Stimulated activated CD8-positive, alpha-beta memory T cell treated with anti-CD3 and anti-CD28 coated beads, Interleukin-4, amount 100 ng/mL, for 24 hours (primary cell): ENCODE measurements around the gene PCP4L1.
"Not testable (repeated sequence)": the region's sequence is repeated elsewhere in the genome, so short reads cannot be mapped to it uniquely, and the experiment has no call there.

Experiments
- DNase-seq: peaks from one replicate; pipeline ENCODE4 v3.0.0-alpha.2; 2020; ENCODE audit warnings: low read depth

The PCP4L1 gene

DNA sequence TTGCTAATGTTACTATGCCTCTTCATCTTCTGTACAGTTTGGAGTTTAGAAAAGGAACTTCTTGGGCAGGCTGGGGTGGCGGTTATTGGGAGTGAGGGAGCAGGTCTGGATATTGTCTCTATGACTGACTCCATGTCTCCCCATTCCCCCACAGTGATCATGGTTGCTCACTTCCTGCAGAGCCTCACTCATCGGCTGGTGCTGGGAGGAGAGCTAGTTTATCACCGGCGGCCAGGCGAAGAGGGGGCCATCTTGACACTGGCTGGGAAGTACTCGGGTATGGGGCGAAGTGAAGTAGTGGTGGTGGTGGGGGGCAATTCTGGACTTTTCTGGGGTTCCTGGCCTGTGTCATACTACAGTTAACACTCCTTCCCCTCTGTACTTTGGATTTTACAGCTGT lies 30.5 kb upstream of the PCP4L1 start:
- DNase-seq = no peak

DNA sequence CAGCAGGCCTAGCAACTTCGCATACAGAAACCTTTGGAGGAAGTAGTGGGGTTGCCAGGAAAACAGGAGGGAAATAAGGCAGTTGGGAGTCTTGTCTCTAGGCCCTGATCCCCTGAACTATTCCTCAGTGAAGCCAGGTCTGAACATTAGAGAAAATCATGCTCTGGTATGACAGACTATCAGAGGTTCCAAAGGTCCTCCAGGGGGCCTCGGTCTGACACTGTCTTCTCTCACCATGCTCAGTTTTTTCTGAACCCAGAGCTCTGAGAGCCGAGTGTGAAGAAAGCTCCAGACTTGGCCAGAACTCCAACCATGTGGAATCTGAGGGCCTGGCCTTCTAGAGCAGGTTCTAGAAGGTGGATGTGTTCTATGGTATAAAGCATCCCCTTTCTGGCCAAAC lies 28.6 kb upstream of the PCP4L1 start:
- no peak for DNase-seq

DNA sequence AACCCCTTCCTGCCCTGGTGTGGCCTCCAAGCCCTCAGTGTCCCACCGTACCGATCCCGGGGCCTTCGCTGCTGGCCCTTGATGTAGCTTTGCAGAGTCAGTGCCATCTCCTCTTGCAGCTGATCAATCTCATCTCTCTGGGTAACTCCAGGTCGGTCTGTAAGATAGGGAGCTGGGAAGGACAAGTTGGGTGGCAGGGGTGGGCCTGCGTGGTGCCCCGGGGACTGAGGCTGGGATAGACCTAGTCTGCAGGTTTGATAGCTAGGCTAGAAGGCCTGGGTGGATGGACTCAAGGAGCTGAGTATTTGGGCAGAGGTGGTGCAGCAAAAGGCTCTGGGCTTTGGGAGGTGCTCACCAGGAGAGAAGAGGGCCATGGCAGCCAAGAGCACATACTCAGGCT lies 27.8 kb upstream of the PCP4L1 start:
- no peak for DNase-seq

DNA sequence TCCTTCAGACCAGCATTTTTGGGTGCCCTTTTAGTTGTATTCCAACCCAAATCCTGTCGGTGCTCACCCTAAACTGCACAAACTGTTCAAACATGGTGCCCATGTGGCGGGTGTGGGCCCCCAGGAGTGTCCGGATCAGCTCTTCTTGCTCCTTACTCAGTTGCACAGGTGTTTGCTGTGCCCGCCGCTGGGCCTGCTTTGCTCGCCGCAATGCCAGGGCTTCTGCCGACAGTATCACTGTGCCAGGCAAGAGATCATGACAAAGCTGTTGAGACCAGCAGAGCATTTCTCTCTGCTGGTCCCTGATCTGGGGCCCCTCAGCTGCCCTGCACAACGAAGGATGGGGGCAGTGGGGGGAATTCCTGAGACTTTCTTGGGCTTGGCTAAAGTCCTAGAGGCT lies 25.4 kb upstream of the PCP4L1 start:
- DNase-seq = no peak

DNA sequence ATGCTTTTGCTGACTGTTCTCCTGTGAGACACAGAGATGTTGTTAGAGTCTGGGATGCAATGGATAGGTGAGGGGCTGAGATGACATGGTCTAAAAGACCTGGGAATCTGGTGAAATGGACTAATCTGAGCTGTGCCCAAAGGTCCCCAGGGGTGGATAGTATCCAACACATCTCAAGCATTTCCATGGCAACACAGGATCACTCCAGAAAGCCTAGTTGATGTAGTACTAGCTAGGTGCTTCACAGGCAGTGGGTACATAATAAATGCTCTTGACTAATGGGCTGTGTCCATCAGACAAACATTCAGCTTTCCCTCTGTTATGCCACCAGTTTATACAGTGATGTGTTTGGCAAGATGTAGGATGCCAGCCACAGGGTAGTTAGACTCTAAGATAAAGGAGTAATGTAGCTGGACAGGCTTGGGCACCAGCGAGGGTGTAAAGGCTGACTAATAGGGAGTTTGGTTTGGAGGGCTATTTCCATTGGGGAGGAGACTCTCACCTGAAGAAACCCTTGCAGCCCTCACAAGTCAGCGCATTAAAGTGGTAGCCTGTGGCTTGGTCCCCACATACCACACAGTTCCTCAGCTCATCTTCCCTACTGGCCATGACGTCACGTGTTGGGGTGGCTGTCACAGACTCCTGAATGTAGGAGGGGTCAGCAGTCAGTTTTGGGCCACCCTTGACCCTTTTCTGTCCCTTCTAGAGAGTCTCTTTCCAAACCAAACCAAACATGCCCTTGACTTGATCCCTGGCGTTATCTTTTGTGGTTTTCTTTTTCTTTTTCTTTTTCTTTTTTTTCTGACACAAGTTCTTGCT lies 22.4 kb upstream of the PCP4L1 start:
- no peak for DNase-seq

DNA sequence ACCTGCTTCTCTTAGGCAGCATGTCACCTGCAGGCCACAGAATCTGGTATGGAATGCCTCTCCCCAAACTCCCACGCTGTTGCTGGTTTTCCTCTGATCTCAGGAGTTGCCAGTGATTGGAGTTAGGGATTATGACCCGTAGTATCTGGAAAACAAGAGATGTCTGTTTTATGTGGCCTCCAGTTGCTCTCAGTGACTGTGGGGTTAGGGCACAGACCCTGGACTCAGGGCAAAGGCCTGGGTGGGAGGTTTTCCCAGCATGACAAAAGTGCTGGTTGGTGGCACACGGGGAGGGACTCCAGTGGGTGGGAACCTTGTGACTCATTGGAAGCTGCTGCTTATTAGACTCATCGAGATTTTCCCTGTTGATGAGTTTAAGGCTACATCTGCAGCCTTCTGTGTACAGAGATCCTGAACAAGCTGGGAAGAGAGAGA lies 20.5 kb upstream of the PCP4L1 start, which contains the start of gene NR1I3:
Gene NR1I3 (minus strand): TSS at position 165 of the 435 bp plus-strand sequence. CDS start 1,638 bp downstream, outside the sequence.
- DNase-seq = no peak

DNA sequence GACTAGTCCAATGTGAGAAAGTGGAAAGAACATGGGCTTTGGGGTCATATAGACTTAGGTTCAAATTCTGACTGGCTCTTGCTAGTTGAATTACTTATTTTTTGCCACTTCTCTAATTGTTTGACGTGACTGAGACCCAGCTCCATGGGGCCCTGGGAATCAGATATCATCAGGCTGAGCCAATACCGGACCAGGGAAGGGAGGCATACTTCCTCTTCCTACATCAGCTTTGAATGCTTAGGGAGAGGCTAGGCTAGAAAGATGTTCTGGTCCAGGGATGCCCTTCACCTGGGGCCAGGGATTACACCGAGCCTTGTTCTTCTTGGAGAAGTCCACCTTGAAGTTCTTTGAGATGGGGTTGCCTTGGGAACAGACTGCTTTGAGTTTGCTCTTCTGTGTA lies 16.9 kb upstream of the PCP4L1 start:
- no peak for DNase-seq

DNA sequence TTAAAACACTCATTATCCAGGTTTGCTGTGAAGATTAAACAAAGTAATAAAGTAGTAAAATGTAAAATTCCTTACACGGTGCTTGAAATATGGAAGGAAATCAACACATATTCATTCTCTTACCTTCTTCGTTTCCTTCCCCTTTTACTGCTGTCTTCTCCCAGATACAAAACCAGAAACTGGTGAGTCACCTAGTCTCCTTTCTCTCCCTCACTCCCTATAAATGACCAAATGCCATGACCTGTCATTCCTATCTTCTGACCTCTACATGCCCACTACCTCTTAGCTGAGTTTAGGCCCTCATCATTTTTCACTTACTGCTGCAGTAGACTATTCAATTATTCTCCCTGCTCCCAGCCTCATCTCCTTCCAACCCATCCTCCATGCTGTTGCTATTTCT lies 16.2 kb upstream of the PCP4L1 start:
- DNase-seq = no peak

DNA sequence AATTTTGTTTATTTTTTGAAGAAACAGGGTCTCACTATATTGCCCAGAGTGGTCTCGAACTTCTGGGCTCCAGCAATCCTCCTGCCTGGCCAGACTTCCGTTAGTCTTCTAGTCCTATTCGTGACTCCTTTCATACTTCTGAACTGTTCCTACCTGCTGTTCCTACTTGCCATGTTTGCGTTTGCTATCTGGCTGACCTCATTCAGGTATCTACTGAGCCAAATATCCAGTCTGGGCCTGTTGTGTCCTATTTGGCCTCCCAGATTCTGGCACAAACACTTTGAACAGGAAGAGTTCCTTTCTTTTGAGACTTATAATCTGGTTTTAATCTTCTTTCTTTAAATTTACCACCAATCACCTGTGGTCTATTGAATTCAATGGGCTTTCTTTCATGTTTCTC lies 13.7 kb upstream of the PCP4L1 start:
- DNase-seq = no peak

DNA sequence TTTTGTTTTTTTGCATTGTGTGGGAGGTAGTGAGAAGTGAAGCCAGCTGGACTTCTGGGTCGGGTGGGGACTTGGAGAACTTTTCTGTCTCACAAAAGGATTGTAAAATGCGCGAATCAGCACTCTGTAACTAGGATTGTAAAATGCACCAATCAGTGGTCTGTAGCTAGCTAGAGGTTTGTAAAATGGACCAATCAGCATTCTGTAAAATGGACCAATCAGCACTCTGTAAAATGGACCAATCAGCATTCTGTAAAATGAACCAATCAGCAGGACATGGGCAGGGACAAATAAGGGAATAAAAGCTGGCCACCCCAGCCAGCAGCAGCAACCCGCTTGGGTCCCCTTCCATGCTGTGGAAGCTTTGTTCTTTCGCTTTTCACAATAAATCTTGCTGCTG lies 8.4 kb upstream of the PCP4L1 start:
- not testable (repeated sequence) for DNase-seq

DNA sequence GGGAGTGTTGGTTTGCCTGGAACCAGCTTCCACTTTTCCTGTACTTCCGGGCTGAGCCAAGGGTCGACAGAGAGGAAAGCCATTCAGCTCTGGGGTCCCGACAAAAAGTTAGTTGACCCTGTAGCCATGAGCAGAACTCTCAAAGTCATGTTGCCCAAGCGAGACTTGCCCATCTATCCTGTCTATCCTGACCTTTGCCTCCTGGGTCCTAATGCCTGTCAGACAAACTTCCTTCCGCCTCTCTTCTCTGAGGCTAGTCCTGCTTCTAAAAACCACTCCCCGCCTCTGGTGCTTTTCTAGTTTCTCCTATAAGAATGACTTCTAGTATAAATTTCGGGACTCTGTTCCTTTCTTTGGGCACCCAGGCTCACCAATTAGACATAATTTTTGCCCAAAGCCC lies 7.7 kb upstream of the PCP4L1 start:
- DNase-seq = no peak

DNA sequence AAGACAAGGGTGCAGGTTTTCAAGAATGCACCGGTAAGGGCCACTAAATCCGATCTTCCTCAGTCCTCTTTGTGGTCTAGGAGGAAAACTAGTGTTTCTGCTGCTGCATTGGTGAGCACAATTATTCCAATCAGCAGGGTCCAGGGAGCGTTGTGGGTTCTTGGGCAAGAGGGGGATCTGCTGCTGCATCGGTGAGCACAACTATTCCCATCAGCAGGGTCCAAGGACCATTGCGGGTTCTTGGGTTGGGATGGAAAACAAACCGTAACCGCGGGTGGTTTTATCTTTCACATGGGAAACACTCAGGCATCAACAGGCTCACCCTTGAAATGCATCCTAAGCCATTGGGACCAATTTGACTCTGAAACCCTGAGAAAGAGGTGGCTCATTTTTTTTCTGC lies 7.0 kb upstream of the PCP4L1 start:
- no peak for DNase-seq

DNA sequence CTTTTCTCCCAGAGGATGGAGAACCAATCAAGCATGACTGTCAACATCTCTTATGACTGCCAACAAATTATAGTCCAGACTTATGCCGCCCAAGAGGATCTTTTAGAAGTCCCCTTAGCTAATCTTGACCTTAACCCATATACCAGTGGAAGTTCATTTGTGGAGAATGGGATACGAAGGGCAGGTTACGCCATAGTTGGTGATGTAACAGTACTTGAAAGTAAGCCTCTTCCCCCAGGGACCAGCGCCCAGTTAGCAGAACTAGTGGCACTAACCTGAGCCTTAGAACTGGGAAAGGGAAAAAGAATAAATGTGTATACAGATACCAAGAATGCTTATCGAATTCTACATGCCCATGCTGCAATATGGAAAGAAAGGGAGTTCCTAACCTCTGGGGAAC lies 3.2 kb upstream of the PCP4L1 start:
- not testable (repeated sequence) for DNase-seq

DNA sequence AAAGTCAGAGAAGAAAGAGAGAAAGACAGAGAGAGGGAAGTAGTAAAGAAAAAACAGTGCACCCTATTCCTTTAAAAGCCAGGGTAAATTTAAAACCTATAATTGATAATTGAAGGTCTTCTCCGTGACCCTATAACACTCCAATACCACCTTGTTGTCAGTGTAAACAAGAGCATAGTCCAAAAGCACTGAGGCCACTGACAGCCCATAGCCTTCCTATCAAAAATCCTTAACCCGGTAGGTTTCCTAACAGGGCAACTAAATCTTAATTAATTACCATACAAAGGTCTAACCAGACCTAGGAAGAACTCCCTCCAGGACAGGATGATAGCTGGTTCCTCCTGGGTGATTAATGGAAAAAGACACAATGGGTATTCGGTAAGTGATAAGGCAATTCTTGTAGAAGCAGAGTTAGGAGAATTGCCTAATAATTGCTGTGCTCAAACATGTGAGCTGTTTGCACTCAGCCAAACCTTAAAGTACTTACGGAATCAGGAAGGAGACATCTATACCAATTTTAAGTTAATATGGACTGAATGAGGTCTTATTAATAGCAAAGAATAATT lies 2.5 kb upstream of the PCP4L1 start:
- not testable (repeated sequence) for DNase-seq

DNA sequence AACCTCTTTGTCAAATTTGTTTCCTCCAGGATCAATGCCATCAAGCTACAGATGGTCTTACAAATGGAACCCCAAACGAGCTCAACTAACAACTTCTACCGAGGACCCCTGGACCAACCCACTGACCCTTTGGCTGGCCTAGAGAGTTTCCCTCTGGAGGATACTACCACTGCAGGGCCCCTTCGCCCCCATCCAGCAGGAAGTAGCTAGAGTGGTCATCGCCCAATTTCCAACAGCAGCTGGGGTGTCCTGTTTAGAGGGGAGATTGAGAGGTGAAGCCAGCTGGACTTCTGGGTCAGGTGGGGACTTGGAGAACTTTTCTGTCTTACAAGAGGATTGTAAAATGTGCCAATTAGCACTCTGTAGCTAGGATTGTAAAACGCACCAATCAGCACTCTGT lies 1.4 kb upstream of the PCP4L1 start:
- DNase-seq = not testable (repeated sequence)

DNA sequence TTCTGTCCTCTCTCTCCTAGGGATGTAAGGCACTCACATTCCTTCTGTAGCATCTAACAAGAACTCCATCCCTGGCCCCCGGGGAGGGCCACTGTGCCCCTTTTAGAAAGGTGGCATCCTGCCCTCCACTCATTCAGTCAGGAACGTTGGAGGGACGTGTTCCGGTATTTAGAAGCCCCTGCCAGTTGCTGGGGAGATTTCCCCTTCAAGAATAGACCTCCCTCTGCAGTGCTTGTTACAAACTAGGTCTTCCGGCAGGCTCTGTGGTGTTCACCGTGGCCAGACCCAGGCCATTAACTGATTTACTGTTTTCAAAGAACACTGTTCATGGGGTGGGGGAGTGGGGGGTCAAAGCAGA lies 779 bp downstream of the PCP4L1 start:
- no peak for DNase-seq

DNA sequence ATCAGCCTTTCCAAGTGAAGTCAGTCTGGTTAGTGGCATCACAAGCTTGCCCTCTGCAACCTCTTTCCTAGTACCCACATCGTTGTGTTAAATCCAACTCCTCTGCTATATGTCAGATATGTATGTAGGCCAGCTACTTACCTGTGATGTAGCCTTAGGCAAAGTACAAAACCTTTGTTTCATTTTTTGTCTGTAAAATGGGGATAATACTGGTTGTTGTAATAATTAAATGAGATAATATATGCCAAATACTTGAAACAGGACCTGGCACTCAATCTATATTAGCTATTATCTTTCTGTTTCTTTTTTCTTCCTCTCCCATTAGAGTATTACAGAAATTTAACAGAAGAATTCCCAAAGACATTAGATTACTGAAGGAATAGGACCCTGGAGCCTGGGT lies 1.2 kb downstream of the PCP4L1 start:
- no peak for DNase-seq

DNA sequence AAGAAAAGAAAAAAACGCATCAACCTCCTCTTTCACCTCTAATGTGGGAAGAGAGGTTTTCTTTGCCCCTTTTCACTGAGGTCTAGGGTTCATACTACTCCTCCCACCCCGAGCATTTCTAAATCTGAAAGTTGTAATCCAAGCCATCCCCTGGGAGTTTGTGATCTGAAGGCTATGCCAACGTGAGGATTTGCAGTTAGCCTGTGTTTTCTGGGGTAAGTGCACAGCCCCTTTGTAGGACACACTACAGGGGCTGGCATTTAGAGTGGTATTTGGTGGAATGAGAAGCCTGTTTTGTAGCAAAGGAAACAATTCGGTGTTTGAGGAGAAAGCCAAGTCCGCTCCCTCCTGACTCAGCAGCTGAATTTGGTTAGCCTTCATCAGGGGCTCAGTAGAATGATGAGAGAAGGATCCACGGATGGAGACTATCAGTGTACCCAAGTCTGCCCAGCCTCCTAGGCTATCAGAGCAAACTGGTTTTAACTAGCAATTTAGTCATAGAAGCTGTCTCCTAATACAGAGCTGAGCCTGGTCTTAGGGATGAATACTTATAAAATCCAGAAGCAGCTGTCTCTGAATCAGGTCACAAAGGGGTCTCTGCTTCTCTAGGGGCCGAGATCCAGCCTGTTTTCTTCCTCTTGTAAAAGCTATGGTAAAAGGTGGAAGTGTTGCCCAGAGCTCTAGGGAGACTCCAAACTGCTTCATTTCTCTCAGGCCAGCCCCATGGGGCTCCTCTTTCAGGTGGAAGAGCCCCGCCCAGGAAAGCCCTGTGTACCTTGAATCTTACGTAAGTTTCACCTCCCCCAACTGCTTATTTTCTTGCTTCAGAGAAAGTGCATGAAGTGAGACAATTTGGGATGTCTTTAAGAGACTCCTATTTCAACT lies 2.1 kb downstream of the PCP4L1 start:
- DNase-seq = no peak

DNA sequence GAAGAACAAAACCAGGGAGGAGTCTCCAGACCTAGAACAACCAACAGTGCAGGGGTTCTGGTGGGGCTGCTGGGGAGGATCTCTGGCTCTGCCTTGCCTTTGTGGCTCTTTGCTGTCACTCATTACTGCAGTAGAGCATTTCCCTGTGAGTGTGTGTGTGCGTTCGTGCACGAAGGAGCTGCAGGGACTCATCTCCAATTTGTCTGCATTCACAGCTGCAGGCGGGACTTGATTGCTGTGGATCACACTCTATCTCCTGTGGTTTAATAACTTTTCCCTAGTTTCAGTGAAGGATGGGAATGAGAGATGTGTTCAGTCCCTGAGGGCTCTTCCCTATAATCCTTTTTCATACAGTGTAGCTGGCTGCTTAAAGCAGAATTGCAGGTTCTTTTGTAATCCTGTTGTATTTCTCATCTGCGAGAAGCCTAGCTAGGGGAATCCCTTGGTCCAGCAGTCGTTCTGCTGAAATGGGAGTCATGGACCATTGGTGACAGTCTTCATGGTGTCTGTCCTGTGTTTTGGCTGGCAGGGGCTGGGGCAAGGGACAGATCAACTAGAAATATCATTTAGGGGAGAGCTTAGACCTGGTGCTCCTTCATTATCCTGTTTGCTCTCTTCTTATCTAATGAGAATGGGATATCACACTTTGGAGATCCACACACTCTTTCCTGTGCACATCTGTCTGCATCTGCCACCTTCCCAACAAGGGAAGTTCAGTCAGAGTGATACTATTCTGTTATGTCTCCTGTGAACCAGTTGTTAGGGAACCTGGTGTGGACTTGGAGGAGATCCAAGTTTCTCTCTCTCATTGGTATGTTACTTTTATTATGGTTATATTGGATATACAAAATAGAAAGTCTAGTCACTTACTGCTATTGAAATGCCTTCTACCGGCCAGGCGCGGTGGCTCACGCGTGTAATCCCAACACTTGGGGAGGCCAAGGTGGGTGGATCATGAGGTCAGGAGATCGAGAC lies 3.0 kb downstream of the PCP4L1 start:
- DNase-seq = no peak

DNA sequence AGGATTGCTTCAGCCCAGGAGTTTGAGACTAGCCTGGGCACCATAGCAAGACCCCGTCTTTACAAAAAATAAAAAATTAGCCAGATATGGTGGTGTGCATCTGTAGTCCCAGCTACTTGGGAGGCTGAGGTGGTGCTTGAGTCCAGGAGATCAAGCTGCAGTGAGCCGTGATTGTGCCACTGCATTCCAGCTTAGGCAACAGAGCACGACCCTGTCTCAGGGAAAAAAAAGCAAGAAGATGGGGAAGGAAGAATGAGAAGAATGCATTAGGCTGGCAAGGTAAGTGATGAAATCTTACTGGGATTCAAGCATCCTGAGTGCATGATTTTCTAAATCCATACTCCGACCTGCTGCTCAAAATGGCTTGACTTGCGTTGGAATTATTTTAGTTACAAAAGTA lies 6.8 kb downstream of the PCP4L1 start:
- DNase-seq = no peak

DNA sequence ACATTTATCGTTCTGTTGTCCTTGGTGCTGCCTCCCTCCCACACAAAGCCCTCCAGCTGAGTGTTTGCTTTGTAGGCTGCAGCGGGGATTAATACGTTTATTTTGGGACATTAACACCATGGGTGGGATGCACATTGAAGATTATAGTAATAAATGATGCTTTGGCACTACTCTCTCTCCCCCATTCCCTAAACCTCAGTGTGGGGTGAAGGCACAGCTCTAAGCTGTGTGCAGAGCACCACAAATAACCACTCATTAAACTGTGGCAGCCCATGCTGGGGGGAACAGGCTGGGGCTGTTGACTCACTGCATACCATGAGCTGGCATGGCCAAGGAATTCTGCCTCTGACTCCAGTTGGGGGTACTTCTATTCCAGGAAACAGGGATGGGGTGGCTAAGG lies 7.7 kb downstream of the PCP4L1 start:
- DNase-seq = no peak

DNA sequence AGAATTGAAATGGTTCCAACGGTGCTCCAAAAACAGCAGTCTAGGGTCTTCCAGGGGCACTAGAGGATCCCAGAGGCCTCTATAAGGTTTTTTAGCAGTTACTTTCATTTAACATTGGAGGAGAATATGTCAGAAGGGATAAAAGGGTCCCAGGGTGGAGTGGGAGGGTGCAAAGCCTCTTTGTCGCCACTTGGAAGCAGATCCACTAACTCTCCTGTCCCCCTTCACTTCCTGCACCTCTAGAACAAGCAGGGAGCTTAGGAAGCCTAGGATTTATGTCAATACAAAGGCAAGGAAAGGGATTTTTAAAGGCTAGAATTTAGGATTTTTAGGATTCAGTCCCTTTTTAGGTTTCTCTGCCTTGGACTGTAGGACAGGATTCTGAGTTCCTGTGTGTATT lies 8.3 kb downstream of the PCP4L1 start:
- DNase-seq = no peak
